Mesothelial cell of epicardium (in vitro differentiated cells): Measurements from ENCODE around the gene CRIP1. TPM values are rescaled to one million over a fixed set of nuclear protein-coding genes. Genes with fewer than 3 reads are reported as not detected.

Experiments
- DNase-seq, 2 experiments: peaks; one replicate each; pipeline ENCODE4 v3.0.0; 2021; ENCODE audit warnings: low spot score in 2 of 2; ENCODE audit not compliant: unreplicated experiment in 2 of 2
- H3K27ac Mint-ChIP-seq: 2 replicates; pipeline ENCODE4 v1.8.0; 2021; ENCODE audit warnings: mixed read lengths
- H3K27me3 Mint-ChIP-seq: 2 replicates; pipeline ENCODE4 v1.8.0; 2021; ENCODE audit warnings: low read depth, mixed read lengths
- H3K36me3 Mint-ChIP-seq: 2 replicates; pipeline ENCODE4 v1.8.0; 2021; ENCODE audit warnings: mixed read lengths
- H3K4me1 Mint-ChIP-seq: 2 replicates; pipeline ENCODE4 v1.8.0; 2021; ENCODE audit warnings: mixed read lengths
- H3K4me3 Mint-ChIP-seq: 2 replicates; pipeline ENCODE4 v1.8.0; 2021; ENCODE audit warnings: mild to moderate bottlenecking, moderate library complexity, mixed read lengths
- H3K9me3 Mint-ChIP-seq: 2 replicates; pipeline ENCODE4 v1.8.0; 2021; ENCODE audit warnings: mixed read lengths
- total RNA-seq: library from RNA; stranded (reverse); gene quantifications from 3 replicates; pipeline ENCODE4 v1.2.1, GENCODE V29; 2021
- TF ChIP-seq, protein P1 (sequence below): fragments of 200-600 bp; sonication (generic); IDR thresholded peaks from one replicate; pipeline ENCODE4 v1.5.0; 2021; ENCODE audit warnings: antibody characterized with exemption; ENCODE audit not compliant: unreplicated experiment

The CRIP1 gene
- total RNA-seq, 1 donor from 2014 or later = 17.1 TPM

DNA sequence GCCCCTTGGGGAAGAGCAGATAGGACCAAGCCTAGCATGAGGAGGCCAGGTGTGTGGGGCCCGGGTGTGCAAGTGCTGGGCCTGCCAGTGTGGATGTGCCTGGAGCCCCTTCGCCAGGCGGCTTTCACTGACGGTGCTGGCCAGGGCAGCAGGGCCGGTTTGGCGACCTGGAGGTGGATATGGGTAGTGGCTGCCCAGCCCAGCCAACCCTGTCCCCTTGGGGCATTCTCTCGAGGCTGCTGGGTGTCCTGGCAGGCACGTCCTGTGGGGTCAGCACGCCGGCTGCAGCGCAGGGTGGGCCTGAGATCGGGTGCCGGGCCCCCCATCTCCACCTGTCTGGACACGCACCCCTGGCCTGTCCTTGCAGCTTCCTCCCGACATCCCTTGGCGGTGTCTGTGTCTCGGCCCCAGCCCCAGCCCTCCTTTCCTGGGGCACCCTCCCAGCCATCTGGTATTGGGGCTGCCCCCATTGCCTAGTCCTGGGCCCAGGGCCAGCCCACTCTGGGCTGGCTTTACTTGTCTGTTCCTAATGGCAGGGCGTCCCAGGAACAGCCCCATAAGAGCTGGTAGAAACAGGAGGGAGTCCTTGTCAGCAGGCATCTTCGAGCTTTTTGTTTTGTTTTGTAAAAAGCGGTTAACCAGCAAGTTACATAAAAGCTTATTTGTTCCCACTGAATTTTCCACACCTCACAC is 19.3 kb upstream of the CRIP1 start:
- TF ChIP-seq, protein P1, sequence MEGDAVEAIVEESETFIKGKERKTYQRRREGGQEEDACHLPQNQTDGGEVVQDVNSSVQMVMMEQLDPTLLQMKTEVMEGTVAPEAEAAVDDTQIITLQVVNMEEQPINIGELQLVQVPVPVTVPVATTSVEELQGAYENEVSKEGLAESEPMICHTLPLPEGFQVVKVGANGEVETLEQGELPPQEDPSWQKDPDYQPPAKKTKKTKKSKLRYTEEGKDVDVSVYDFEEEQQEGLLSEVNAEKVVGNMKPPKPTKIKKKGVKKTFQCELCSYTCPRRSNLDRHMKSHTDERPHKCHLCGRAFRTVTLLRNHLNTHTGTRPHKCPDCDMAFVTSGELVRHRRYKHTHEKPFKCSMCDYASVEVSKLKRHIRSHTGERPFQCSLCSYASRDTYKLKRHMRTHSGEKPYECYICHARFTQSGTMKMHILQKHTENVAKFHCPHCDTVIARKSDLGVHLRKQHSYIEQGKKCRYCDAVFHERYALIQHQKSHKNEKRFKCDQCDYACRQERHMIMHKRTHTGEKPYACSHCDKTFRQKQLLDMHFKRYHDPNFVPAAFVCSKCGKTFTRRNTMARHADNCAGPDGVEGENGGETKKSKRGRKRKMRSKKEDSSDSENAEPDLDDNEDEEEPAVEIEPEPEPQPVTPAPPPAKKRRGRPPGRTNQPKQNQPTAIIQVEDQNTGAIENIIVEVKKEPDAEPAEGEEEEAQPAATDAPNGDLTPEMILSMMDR = no peak
- DNase-seq = no peak
- Mint-ChIP-seq H3K27ac (no peak overlapping the region), H3K4me3 (no peak overlapping the region), H3K27me3 (no peaks in the 10 kb centered on the region), H3K36me3 (peaks cover 2% of the 10 kb centered on the region), H3K9me3 (no peaks in the 10 kb centered on the region), H3K4me1 (peaks cover 3% of the 10 kb centered on the region)

DNA sequence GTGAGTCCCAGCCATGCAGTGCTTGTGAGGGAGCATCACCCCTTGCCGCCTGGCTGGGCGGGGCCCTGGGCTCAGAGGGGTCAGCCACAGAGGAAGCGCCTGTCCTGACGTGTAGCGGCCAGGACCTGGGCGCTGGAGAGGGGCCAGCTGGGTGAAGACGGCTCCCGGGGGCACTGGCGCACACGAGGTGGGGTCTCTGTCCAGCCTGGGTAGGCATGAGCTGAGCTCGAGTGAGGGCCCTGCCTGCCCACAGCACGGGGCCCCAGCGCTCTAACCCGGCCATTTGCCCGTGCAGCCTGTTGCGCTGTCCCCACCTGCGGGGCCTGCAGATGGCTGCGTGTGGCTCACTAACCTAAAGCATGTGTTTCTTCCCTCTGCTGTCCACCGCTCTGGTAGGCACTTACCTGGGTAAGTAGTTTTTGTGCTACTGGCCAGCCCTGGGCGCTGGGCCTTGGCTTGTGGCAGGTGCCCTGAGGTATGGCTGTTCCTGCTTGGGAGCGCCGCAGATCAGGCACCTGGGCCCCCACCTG is 18.7 kb upstream of the CRIP1 start:
- Mint-ChIP-seq H3K9me3 (no peaks in the 10 kb centered on the region), H3K4me3 (no peak overlapping the region), H3K36me3 (peaks cover 2% of the 10 kb centered on the region), H3K27me3 (no peaks in the 10 kb centered on the region), H3K27ac (no peak overlapping the region), H3K4me1 (peaks cover 3% of the 10 kb centered on the region)
- TF ChIP-seq, protein P1 = no peak
- no peak for DNase-seq

DNA sequence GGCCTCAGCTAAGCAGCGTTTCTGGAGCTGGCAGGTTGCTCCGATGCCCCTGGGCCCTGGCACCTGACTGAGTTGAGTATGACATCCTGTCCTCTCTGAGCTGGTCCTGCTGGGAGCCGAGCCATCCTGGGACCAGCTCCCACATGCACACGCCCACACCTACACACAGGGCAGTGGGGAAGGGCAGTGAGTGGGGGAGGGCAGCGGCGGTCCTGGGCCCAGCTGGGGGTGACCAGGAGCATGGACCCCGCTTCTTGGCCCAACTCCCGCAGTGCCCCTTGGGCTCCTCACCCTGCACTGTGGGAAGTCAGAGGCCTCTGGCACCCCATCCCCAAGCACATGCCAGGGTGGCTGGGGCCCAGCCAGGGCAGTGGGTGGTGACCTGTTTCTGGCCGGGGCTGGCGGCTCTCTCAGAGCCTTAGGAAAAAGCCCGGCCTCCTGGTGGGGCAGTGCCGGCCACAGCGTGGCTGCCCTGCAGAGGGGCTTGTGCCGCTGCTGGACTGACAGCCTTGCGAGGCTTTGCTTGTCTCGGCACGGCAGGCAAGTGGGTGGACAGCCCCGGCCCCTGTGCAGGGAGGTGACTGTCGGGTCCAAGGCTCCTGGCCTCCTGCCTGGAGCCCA is 18.0 kb upstream of the CRIP1 start:
- Mint-ChIP-seq H3K9me3 (no peaks in the 10 kb centered on the region), H3K36me3 (peaks cover 2% of the 10 kb centered on the region), H3K27ac (no peak overlapping the region), H3K4me3 (no peak overlapping the region), H3K4me1 (peaks cover 3% of the 10 kb centered on the region), H3K27me3 (no peaks in the 10 kb centered on the region)
- DNase-seq = no peak
- TF ChIP-seq, protein P1 = no peak

DNA sequence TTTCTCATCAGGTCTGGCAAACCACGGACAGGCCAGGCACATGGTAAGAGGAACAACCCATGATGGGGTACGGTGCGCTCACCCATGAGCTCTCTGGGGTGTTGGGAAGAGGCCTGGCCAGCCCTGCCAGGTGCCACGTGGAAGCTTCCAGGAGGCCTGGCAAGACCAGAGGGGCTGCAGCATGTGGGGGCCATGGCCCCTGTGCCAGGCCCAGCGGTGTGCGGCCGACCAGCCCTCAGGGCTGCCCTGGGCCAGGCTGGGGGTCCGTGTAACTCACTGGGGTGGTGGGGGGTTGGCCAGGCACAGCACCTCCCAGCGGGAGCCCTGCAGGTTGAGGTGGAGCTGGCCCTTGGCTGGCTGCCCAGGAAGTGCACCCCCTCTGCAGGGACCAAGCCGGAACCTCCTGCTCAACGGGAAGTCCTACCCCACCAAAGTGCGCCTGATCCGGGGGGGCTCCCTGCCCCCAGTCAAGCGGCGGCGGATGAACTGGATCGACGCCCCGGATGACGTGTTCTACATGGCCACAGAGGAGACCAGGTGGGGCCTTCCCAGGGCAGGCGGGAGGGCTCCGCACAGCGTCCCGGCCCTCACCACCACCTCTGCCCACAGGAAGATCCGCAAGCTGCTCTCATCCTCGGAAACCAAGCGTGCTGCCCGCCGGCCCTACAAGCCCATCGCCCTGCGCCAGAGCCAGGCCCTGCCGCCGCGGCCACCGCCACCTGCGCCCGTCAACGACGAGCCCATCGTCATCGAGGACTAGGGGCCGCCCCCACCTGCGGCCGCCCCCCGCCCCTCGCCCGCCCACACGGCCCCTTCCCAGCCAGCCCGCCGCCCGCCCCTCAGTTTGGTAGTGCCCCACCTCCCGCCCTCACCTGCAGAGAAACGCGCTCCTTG is 17.0 kb upstream of the CRIP1 start:
- Mint-ChIP-seq H3K4me1 (peaks cover 3% of the 10 kb centered on the region), H3K27me3 (no peaks in the 10 kb centered on the region), H3K36me3 (peaks cover 2% of the 10 kb centered on the region), H3K4me3 (no peak overlapping the region), H3K27ac (no peak overlapping the region), H3K9me3 (no peaks in the 10 kb centered on the region)
- no peak for DNase-seq
- TF ChIP-seq, protein P1 = no peak

DNA sequence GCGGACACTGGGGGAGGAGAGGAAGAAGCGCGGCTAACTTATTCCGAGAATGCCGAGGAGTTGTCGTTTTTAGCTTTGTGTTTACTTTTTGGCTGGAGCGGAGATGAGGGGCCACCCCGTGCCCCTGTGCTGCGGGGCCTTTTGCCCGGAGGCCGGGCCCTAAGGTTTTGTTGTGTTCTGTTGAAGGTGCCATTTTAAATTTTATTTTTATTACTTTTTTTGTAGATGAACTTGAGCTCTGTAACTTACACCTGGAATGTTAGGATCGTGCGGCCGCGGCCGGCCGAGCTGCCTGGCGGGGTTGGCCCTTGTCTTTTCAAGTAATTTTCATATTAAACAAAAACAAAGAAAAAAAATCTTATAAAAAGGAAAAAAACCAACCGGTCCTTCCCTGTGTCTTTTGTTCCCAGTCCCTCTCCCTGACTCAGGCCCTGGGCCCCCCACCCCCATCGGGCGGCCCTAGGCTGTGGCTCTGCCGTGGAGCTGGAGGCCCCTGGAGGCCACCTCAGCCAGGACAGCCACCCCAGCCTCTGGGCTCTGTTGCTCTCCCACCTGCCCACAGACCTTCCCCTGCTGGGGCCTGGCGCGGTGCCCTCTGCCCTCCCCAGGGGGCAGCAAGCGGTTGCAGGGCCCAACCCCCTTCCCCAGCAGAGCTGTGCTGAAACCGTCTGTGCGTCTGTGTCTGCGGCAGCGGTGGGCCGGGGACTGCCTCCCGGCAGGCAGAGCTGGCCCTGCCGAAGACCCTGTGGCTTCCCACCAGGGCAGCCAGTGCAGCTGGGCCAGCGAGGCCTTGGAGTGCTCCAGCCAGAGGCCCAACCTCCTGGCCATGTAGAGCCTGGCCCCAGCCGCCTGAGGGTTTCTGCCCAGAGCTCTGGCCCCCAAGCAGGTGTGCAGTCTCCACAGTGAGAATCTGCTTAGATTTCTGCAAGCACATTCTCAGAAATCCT is 16.1 kb upstream of the CRIP1 start:
- Mint-ChIP-seq H3K27ac (no peak overlapping the region), H3K9me3 (no peaks in the 10 kb centered on the region), H3K4me1 (peaks cover 4% of the 10 kb centered on the region), H3K27me3 (peaks cover 4% of the 10 kb centered on the region), H3K36me3 (no peaks in the 10 kb centered on the region), H3K4me3 (no peak overlapping the region)
- no peak for DNase-seq
- TF ChIP-seq, protein P1 = no peak
